NT2/D1 (cell line): ENCODE data around the gene EDIL3.

ENCODE experiments used
- DNase-seq: peaks from one replicate; pipeline ENCODE4 v3.0.0-alpha.2; 2011; ENCODE audit warnings: low read depth, low spot score
- H3K27me3 ChIP-seq: 2 replicates; pipeline ENCODE4 v1.6.0; 2011; ENCODE audit warnings: mild to moderate bottlenecking; ENCODE audit not compliant: insufficient read length, insufficient read depth
- H3K36me3 ChIP-seq: 2 replicates; pipeline ENCODE4 v1.6.1; 2011; ENCODE audit warnings: mild to moderate bottlenecking, low read length, mixed read lengths; ENCODE audit not compliant: insufficient read depth, insufficient read length
- H3K4me1 ChIP-seq: 2 replicates; pipeline ENCODE4 v1.5.1; 2011; ENCODE audit not compliant: insufficient read depth, insufficient read length
- H3K4me3 ChIP-seq: 2 replicates; pipeline ENCODE4 v1.5.1; 2011; ENCODE audit warnings: low read depth; ENCODE audit not compliant: insufficient read length
- H3K9ac ChIP-seq: 2 replicates; pipeline ENCODE4 v1.6.0; 2011; ENCODE audit warnings: low read depth; ENCODE audit not compliant: insufficient read length
- H3K9me3 ChIP-seq: 2 replicates; pipeline ENCODE4 v1.5.1; 2011; ENCODE audit warnings: mild to moderate bottlenecking, low read length; ENCODE audit not compliant: insufficient read depth
- SUZ12 ChIP-seq: IDR thresholded peaks from 2 replicates; pipeline ENCODE4 v1.6.1; 2011; ENCODE audit not compliant: insufficient read length, insufficient read depth; ENCODE audit errors: extremely low read depth
- YY1 ChIP-seq: IDR thresholded peaks from 2 replicates; pipeline ENCODE4 v1.6.1; 2011; ENCODE audit not compliant: insufficient read length, insufficient read depth
- ZNF274 ChIP-seq: IDR thresholded peaks from 2 replicates; pipeline ENCODE4 v1.6.1; 2011; ENCODE audit warnings: mild to moderate bottlenecking, low read depth, low read length

Gene EDIL3

GRCh38 chr5:84072339-84072738 lies 312.3 kb downstream of the EDIL3 start:
- no peak for DNase-seq
- no peaks in the 10 kb centered on the region for H3K4me1 ChIP-seq
- H3K4me3 ChIP-seq: no peak overlapping the region
- H3K9me3 ChIP-seq: no peaks in the 10 kb centered on the region
- H3K9ac ChIP-seq: no peak overlapping the region
- no peaks in the 10 kb centered on the region for H3K27me3 ChIP-seq
- TF ChIP-seq ZNF274: no peak
- TF ChIP-seq SUZ12: no peak
- no peak for TF ChIP-seq YY1
- no peaks in the 10 kb centered on the region for H3K36me3 ChIP-seq

- Histone ChIP-seq H3K9me3 (no peaks in the 10 kb centered on the region), H3K4me3 (no peak overlapping the region), H3K4me1 (no peaks in the 10 kb centered on the region), H3K36me3 (no peaks in the 10 kb centered on the region), H3K27me3 (no peaks in the 10 kb centered on the region), H3K9ac (no peak overlapping the region)
- no peak for DNase-seq
- TF ChIP-seq SUZ12: no peak
- TF ChIP-seq YY1: no peak
- no peak for TF ChIP-seq ZNF274
These were observed 315.0 kb downstream of the EDIL3 start for GRCh38 chr5:84069608-84070179.

- H3K9me3 ChIP-seq: no peaks in the 10 kb centered on the region
- no peaks in the 10 kb centered on the region for H3K27me3 ChIP-seq
- H3K36me3 ChIP-seq: no peaks in the 10 kb centered on the region
- DNase-seq: no peak
- H3K4me3 ChIP-seq: no peak overlapping the region
- no peak for TF ChIP-seq ZNF274
- TF ChIP-seq SUZ12: no peak
- TF ChIP-seq YY1: no peak
- H3K9ac ChIP-seq: no peak overlapping the region
- no peaks in the 10 kb centered on the region for H3K4me1 ChIP-seq
These were observed 321.6 kb downstream of the EDIL3 start for GRCh38 chr5:84063041-84063440.

GRCh38 chr5:84059672-84060071 lies 325.0 kb downstream of the EDIL3 start:
- no peaks in the 10 kb centered on the region for H3K9me3 ChIP-seq
- no peak overlapping the region for H3K9ac ChIP-seq
- no peak overlapping the region for H3K4me3 ChIP-seq
- H3K36me3 ChIP-seq: no peaks in the 10 kb centered on the region
- no peak for DNase-seq
- H3K27me3 ChIP-seq: no peaks in the 10 kb centered on the region
- H3K4me1 ChIP-seq: no peaks in the 10 kb centered on the region
- TF ChIP-seq ZNF274 (no peak), YY1 (no peak), SUZ12 (no peak)

GRCh38 chr5:84058561-84058960 lies 326.1 kb downstream of the EDIL3 start:
- no peak for TF ChIP-seq ZNF274
- no peak for TF ChIP-seq YY1
- TF ChIP-seq SUZ12: no peak
- H3K4me1 ChIP-seq: no peaks in the 10 kb centered on the region
- H3K27me3 ChIP-seq: no peaks in the 10 kb centered on the region
- DNase-seq: no peak
- no peaks in the 10 kb centered on the region for H3K36me3 ChIP-seq
- no peak overlapping the region for H3K9ac ChIP-seq
- no peaks in the 10 kb centered on the region for H3K9me3 ChIP-seq
- no peak overlapping the region for H3K4me3 ChIP-seq

GRCh38 chr5:84057211-84057610 lies 327.5 kb downstream of the EDIL3 start:
- Histone ChIP-seq H3K9ac (no peak overlapping the region), H3K9me3 (no peaks in the 10 kb centered on the region), H3K36me3 (no peaks in the 10 kb centered on the region), H3K27me3 (no peaks in the 10 kb centered on the region), H3K4me3 (no peak overlapping the region), H3K4me1 (no peaks in the 10 kb centered on the region)
- TF ChIP-seq SUZ12 (no peak), YY1 (no peak), ZNF274 (no peak)
- no peak for DNase-seq

- Histone ChIP-seq H3K9me3 (no peaks in the 10 kb centered on the region), H3K4me1 (no peaks in the 10 kb centered on the region), H3K9ac (no peak overlapping the region), H3K36me3 (no peaks in the 10 kb centered on the region), H3K27me3 (no peaks in the 10 kb centered on the region), H3K4me3 (no peak overlapping the region)
- no peak for TF ChIP-seq ZNF274
- TF ChIP-seq SUZ12: no peak
- no peak for TF ChIP-seq YY1
- no peak for DNase-seq
These were observed 338.7 kb downstream of the EDIL3 start for GRCh38 chr5:84045964-84046363.

- H3K36me3 ChIP-seq: no peaks in the 10 kb centered on the region
- no peaks in the 10 kb centered on the region for H3K4me1 ChIP-seq
- H3K27me3 ChIP-seq: no peaks in the 10 kb centered on the region
- no peak overlapping the region for H3K9ac ChIP-seq
- H3K9me3 ChIP-seq: no peaks in the 10 kb centered on the region
- DNase-seq: no peak
- no peak overlapping the region for H3K4me3 ChIP-seq
- no peak for TF ChIP-seq ZNF274
- TF ChIP-seq SUZ12: no peak
- no peak for TF ChIP-seq YY1
These were observed 347.8 kb downstream of the EDIL3 start for GRCh38 chr5:84036842-84037241.
